OCI-LY1 (cell line): ENCODE data around the gene HAT1.
A peak's percentile ranks its signal among the peaks of the same experiment; 100 is the strongest.

Experiments used
- H2AFZ ChIP-seq: fragments of 200-600 bp; sonication (generic), shearing (Covaris generic); 2 replicates; pipeline ENCODE4 v1.6.0; 2014; ENCODE audit warnings: antibody characterized with exemption, mild to moderate bottlenecking, low read length
- H3F3A ChIP-seq: fragments of 200-600 bp; sonication (generic), shearing (Covaris generic); 2 replicates; pipeline ENCODE4 v1.6.0; 2014; ENCODE audit warnings: mild to moderate bottlenecking, antibody characterized with exemption, low read length, moderate library complexity; ENCODE audit not compliant: insufficient read depth
- H3K27ac ChIP-seq: fragments of 200-600 bp; sonication (generic); 2 replicates; pipeline ENCODE4 v1.5.1; 2014; ENCODE audit warnings: low read length, mixed run types, mild to moderate bottlenecking, low read depth; ENCODE audit not compliant: poor library complexity, severe bottlenecking
- H3K27me3 ChIP-seq: fragments of 200-600 bp; sonication (generic); 2 replicates; pipeline ENCODE4 v1.6.0; 2014; ENCODE audit warnings: antibody characterized with exemption, mild to moderate bottlenecking, low read length, moderate library complexity; ENCODE audit not compliant: insufficient read depth
- H3K36me3 ChIP-seq: fragments of 200-600 bp; sonication (generic); 2 replicates; pipeline ENCODE4 v1.6.1; 2014; ENCODE audit warnings: mild to moderate bottlenecking, antibody characterized with exemption, low read length, moderate library complexity, mixed read lengths; ENCODE audit not compliant: insufficient read depth
- H3K4me1 ChIP-seq: fragments of 200-600 bp; sonication (generic); 2 replicates; pipeline ENCODE4 v1.5.1; 2014; ENCODE audit warnings: mild to moderate bottlenecking, low read length, moderate library complexity; ENCODE audit not compliant: insufficient read depth, severe bottlenecking
- H3K4me2 ChIP-seq: fragments of 200-600 bp; sonication (generic), shearing (Covaris generic); 2 replicates; pipeline ENCODE4 v1.6.1; 2014; ENCODE audit warnings: low read length
- H3K4me3 ChIP-seq: fragments of 200-600 bp; sonication (generic); 2 replicates; pipeline ENCODE4 v1.5.1; 2014; ENCODE audit warnings: low read length, low read depth, mild to moderate bottlenecking, mixed read lengths; ENCODE audit not compliant: poor library complexity, severe bottlenecking
- H3K79me2 ChIP-seq: fragments of 200-600 bp; shearing (Covaris generic); 2 replicates; pipeline ENCODE4 v1.6.1; 2016; ENCODE audit warnings: mixed run types, low read length, mixed read lengths; ENCODE audit not compliant: insufficient read depth
- H3K9ac ChIP-seq: fragments of 200-600 bp; sonication (generic), shearing (Covaris generic); 2 replicates; pipeline ENCODE4 v1.6.1; 2014; ENCODE audit warnings: mild to moderate bottlenecking, low read length, mixed read lengths
- H3K9me2 ChIP-seq: fragments of 200-600 bp; sonication (generic), shearing (Covaris generic); 2 replicates; pipeline ENCODE4 v1.6.1; 2014; ENCODE audit warnings: low read depth, mild to moderate bottlenecking, low read length, mixed read lengths
- H3K9me3 ChIP-seq: fragments of 200-600 bp; shearing (Covaris generic); 2 replicates; pipeline ENCODE4 v1.6.1; 2014; ENCODE audit warnings: low read length, mixed read lengths
- H4K20me1 ChIP-seq: fragments of 200-600 bp; sonication (generic), shearing (Covaris generic); 2 replicates; pipeline ENCODE4 v1.6.0; 2016; ENCODE audit warnings: mild to moderate bottlenecking, low read length; ENCODE audit not compliant: insufficient read depth
- EZH2 ChIP-seq: fragments of 200-600 bp; sonication (generic), shearing (Covaris generic); IDR thresholded peaks from 2 replicates; pipeline ENCODE4 v1.8.0; 2017; ENCODE audit warnings: borderline replicate concordance, mixed run types, mild to moderate bottlenecking, antibody characterized with exemption, low read length, moderate library complexity, mixed read lengths
- TF ChIP-seq, protein P1 (sequence below): fragments of 200-600 bp; sonication (generic), shearing (Covaris generic); IDR thresholded peaks from 2 replicates; pipeline ENCODE4 v1.5.1; 2017; ENCODE audit warnings: mild to moderate bottlenecking, antibody characterized with exemption, low read length, moderate library complexity, mixed read lengths

HAT1 gene

DNA sequence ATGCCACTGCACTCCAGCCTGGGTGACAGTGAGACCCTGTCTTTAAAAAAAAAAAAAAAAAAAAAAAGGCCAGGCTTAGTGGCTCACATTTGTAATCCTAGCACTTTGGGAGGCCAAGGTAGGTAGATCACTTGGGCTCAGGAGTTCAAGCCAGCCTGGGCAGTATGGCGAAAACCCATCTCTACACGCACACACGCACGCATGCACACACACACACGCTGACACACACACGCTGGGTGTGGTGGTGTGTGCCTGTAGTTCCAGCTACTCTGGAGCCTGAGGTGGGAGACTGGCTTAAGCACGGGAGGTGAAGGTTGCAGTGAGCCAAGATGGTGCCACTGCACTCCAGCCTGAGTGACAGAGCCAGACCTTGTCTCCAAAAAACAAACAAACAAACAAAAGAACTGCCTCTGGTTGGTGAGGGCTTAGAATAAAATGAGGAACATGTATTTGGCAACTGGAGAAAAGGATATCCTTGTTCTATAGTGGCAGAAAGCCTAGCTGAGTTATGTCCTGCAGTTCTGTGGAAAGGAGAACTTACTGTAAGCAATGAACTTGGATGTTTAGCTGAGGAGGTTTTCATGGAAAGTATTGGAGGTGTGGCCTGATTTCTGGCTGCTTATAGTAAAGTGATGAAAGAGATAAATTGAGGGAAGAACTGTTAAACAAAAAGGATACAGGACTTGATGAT, 34.0 kb downstream of the HAT1 start:
- Histone ChIP-seq H3K27ac (no peak overlapping the region), H3K4me3 (no peak overlapping the region), H3K79me2 (no peaks in the 10 kb centered on the region), H3K9me2 (no peaks in the 10 kb centered on the region), H4K20me1 (no peaks in the 10 kb centered on the region), H2AFZ (no peak overlapping the region), H3K9ac (no peak overlapping the region), H3F3A (no peaks in the 10 kb centered on the region), H3K27me3 (no peaks in the 10 kb centered on the region), H3K4me1 (no peaks in the 10 kb centered on the region), H3K9me3 (no peaks in the 10 kb centered on the region), H3K4me2 (no peak overlapping the region), H3K36me3 (peaks cover 8% of the 10 kb centered on the region; the same call in 1 of the 2 replicates)
- TF ChIP-seq EZH2, result no peak
- TF ChIP-seq, protein P1, sequence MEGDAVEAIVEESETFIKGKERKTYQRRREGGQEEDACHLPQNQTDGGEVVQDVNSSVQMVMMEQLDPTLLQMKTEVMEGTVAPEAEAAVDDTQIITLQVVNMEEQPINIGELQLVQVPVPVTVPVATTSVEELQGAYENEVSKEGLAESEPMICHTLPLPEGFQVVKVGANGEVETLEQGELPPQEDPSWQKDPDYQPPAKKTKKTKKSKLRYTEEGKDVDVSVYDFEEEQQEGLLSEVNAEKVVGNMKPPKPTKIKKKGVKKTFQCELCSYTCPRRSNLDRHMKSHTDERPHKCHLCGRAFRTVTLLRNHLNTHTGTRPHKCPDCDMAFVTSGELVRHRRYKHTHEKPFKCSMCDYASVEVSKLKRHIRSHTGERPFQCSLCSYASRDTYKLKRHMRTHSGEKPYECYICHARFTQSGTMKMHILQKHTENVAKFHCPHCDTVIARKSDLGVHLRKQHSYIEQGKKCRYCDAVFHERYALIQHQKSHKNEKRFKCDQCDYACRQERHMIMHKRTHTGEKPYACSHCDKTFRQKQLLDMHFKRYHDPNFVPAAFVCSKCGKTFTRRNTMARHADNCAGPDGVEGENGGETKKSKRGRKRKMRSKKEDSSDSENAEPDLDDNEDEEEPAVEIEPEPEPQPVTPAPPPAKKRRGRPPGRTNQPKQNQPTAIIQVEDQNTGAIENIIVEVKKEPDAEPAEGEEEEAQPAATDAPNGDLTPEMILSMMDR, result no peak

DNA sequence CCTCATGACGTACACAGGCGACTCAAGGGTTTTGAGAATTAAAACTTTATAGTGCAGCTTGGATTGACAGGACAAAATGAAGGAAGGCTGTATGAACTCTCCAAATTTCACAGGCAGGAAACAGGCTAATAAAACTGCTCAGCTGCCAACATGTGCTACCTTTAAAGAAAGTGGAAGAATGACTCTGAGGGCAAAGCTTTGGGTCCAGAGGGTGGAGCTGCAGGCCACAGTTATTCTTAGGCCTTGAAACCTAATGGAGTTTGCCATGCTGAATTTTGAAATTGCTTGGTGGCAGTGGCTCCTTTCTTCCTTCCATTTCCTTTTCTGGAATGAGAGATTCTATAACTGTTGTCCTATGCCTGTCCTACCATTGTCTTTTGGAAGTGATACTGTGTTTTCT, 34.8 kb downstream of the HAT1 start:
- Histone ChIP-seq H3K27me3 (no peaks in the 10 kb centered on the region), H3F3A (no peaks in the 10 kb centered on the region), H2AFZ (no peak overlapping the region), H3K27ac (no peak overlapping the region), H3K4me3 (no peak overlapping the region), H3K36me3 (peaks cover 12% of the 10 kb centered on the region; the same call in 1 of the 2 replicates), H3K9ac (no peak overlapping the region), H3K4me1 (no peaks in the 10 kb centered on the region), H3K9me3 (no peaks in the 10 kb centered on the region), H3K4me2 (no peak overlapping the region), H3K9me2 (no peaks in the 10 kb centered on the region), H3K79me2 (no peaks in the 10 kb centered on the region; the same call in 1 of the 2 replicates), H4K20me1 (no peaks in the 10 kb centered on the region)
- TF ChIP-seq, protein P1, result peak; percentile 25; the same call in 1 of the 2 replicates
- TF ChIP-seq EZH2, result no peak

DNA sequence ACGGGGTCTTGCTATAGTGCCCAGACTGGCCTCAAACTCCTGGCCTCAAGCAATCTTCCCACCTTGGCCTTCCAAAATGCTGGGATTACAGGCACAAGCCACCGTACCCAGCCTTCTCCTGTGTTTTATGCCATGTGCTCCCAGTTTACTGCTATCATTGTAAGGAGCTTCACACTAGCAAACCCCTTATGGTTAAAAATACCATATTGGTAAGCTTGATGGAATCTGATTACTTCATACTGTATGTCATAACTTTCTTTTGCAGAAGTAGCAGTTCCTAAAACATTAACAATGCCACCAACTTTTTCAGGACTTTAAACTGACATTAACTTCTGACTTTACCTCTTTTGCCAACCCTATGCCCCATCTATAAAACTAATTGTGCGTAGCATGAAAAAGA, 36.2 kb downstream of the HAT1 start:
- H3K27me3 ChIP-seq, result no peaks in the 10 kb centered on the region
- peaks cover 4% of the 10 kb centered on the region; the same call in 1 of the 2 replicates for H3K36me3 ChIP-seq
- H3K4me3 ChIP-seq, result no peak overlapping the region
- no peak overlapping the region for H3K27ac ChIP-seq
- no peaks in the 10 kb centered on the region for H4K20me1 ChIP-seq
- no peaks in the 10 kb centered on the region; the same call in 1 of the 2 replicates for H3K79me2 ChIP-seq
- no peaks in the 10 kb centered on the region for H3K4me1 ChIP-seq
- no peaks in the 10 kb centered on the region for H3K9me2 ChIP-seq
- no peak for TF ChIP-seq EZH2
- TF ChIP-seq, protein P1, result no peak
- no peaks in the 10 kb centered on the region for H3F3A ChIP-seq
- H3K9ac ChIP-seq, result no peak overlapping the region
- no peaks in the 10 kb centered on the region for H3K9me3 ChIP-seq
- H3K4me2 ChIP-seq, result no peak overlapping the region
- H2AFZ ChIP-seq, result no peak overlapping the region
